ENCODE results near the gene DYNC1H1. TPM values are rescaled to one million over a fixed set of nuclear protein-coding genes. Genes with fewer than 3 reads are reported as not detected.

DYNC1H1 gene
- total RNA-seq, 4 donors from 2014 or later: 546 to 624 (median 593) TPM

DNA sequence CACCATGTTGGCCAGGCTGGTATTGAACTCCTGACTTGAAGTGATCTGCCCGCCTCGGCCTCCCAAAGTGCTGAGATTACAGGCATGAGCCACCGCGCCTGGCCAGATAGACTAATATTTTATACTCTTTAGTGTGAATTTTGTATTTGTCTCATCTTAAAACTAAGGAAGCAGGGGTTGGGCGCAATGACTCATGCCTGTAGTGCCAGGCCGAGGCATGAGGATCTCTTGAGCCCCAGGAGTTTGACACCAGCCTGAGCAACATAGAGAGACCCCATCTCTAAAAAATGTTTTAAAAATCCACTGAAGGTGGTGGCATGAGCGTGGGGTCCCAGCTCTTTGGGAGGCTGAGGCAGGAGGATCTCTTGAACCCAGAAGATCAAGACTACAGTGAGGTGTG lies 9.0 kb downstream of the DYNC1H1 start:
- peak in 1 of 2 donors; percentile 84 for DNase-seq (ENCODE audit: low spot score in 2 of 2)
- TF ChIP-seq POLR2A (IDR thresholded peaks at IDR 0.05): no peak
- TF ChIP-seq, protein P1, sequence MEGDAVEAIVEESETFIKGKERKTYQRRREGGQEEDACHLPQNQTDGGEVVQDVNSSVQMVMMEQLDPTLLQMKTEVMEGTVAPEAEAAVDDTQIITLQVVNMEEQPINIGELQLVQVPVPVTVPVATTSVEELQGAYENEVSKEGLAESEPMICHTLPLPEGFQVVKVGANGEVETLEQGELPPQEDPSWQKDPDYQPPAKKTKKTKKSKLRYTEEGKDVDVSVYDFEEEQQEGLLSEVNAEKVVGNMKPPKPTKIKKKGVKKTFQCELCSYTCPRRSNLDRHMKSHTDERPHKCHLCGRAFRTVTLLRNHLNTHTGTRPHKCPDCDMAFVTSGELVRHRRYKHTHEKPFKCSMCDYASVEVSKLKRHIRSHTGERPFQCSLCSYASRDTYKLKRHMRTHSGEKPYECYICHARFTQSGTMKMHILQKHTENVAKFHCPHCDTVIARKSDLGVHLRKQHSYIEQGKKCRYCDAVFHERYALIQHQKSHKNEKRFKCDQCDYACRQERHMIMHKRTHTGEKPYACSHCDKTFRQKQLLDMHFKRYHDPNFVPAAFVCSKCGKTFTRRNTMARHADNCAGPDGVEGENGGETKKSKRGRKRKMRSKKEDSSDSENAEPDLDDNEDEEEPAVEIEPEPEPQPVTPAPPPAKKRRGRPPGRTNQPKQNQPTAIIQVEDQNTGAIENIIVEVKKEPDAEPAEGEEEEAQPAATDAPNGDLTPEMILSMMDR (IDR thresholded peaks at IDR 0.05): no peak
- H3K4me3 ChIP-seq (ENCODE audit: low read depth, poor library complexity, severe bottlenecking): no peak overlapping the region
- 87 to 88% methylated on average over 7 of the region's 7 CpGs for WGBS, 2 donors
- intact Hi-C loops (cut with DNase I; ENCODE audit: low total_unique reads): no loop called here

DNA sequence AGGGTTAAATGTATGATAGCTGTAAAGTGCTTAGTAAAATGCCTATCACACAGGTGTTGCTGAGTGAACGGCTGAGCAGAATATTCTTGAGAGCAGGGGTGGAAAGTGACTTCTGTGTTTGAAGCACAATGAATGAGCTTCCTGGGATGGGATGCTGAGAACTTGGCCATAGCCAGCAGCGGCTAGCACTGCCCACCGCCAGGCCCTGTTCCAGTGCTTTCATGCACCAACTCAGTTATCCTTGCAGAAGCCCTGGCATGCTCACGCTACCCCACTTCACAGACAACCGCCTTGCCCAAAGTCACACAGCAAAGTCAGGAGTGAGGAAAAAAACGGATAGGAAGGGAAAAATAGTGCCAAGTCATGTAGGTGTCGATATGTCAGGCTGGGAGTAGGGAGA lies 10.9 kb downstream of the DYNC1H1 start:
- peak in 1 of 2 donors; percentile 48 for DNase-seq (ENCODE audit: low spot score in 2 of 2)
- H3K4me3 ChIP-seq (ENCODE audit: low read depth, poor library complexity, severe bottlenecking): no peak overlapping the region
- TF ChIP-seq, protein P1 (IDR thresholded peaks at IDR 0.05): no peak
- no peak for TF ChIP-seq POLR2A (IDR thresholded peaks at IDR 0.05)
- 60 to 72% methylated on average over 7 of the region's 7 CpGs for WGBS, 2 donors
- intact Hi-C loops (cut with DNase I; ENCODE audit: low total_unique reads): no loop called here

DNA sequence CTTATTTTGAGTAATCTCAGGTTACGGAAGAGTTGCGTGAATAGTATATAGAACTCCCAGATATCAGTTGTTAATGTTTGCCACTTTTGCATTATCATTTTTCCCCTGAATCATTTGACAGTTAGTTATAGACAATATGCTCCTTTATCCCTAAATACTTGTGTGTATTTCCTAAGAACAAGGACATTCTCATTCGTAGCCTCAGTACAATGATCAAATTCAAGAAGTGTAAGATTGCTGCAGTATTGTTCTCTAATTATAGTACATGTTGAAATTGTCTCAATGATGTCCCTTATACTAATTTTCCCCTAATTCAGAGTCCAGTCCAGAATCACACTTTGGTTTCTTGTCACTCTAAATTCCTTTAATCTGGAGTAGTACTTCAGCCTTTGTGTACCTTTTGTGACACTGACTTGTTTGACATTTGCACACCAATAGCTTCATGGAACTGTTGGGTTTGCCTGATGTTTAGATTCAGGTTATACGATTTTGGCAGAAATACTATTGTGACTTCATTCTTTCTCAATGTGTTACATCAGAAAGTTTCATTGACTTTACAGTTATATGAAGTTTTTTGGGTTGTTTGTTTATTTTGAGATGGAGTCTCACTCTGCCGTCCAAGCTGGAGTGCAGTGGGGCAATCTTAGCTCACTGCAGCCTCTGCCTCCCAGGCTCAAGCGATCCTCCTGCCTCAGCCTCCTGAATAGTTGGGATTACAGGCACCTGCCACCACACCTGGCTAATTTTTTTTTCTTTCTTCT lies 13.1 kb downstream of the DYNC1H1 start:
- H3K4me3 ChIP-seq (ENCODE audit: low read depth, poor library complexity, severe bottlenecking): no peak overlapping the region
- TF ChIP-seq POLR2A (IDR thresholded peaks at IDR 0.05): no peak
- TF ChIP-seq, protein P1 (IDR thresholded peaks at IDR 0.05): no peak
- intact Hi-C loops (cut with DNase I; ENCODE audit: low total_unique reads): no loop called here
- peak in 1 of 2 donors; percentile 21 for DNase-seq (ENCODE audit: low spot score in 2 of 2)
- WGBS, 2 donors: 81 to 89% methylated on average over 6 of the region's 6 CpGs

DNA sequence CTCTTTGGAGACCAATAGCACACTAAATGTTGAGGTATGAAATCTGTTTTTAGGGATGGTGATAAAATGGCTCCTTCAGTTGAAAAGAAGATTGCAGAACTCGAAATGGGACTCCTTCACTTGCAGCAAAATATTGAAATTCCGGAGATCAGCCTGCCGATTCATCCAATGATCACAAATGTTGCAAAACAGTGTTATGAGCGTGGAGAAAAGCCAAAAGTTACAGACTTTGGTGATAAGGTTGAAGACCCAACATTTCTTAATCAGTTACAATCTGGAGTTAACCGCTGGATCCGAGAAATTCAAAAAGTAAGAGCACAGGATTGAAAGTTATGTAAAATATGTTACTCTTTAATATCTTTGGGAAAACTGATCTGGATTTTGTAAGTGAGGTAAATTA lies 15.3 kb downstream of the DYNC1H1 start:
- no peak overlapping the region for H3K4me3 ChIP-seq (ENCODE audit: low read depth, poor library complexity, severe bottlenecking)
- intact Hi-C loops (cut with DNase I; ENCODE audit: low total_unique reads): no loop called here
- WGBS, 2 donors: 85 to 88% methylated on average over 6 of the region's 6 CpGs
- peak in 1 of 2 donors; percentile 6 for DNase-seq (ENCODE audit: low spot score in 2 of 2)
- TF ChIP-seq POLR2A (IDR thresholded peaks at IDR 0.05): no peak
- TF ChIP-seq, protein P1 (IDR thresholded peaks at IDR 0.05): no peak

DNA sequence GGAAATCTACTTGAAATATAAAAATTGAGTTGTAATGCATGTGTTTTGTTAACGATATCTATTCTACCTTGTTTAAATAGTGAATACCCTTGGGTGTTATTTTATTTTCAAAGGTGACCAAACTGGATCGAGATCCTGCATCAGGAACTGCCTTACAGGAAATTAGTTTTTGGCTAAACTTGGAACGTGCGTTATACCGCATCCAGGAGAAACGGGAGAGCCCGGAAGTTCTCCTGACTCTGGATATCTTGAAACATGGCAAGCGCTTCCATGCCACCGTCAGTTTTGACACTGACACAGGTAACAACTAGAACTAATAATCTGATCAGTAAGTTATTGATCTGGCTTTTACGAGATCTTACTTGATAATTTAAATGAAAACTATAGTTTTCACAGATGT lies 15.9 kb downstream of the DYNC1H1 start:
- 56 to 64% methylated on average over 10 of the region's 10 CpGs for WGBS, 2 donors
- DNase-seq (ENCODE audit: low spot score in 2 of 2): peak in 1 of 2 donors; percentile 80
- intact Hi-C loops (cut with DNase I; ENCODE audit: low total_unique reads): no loop called here
- no peak overlapping the region for H3K4me3 ChIP-seq (ENCODE audit: low read depth, poor library complexity, severe bottlenecking)
- no peak for TF ChIP-seq POLR2A (IDR thresholded peaks at IDR 0.05)
- TF ChIP-seq, protein P1 (IDR thresholded peaks at IDR 0.05): no peak

Measured in lower leg skin (tissue), 4 donors.